Frontal cortex (tissue), 4 donors: ENCODE measurements around the gene SCP2. TPM values are rescaled to one million over a fixed set of nuclear protein-coding genes. Genes with fewer than 3 reads are reported as not detected.
"Not testable (repeated sequence)": the region's sequence is repeated elsewhere in the genome, so short reads cannot be mapped to it uniquely, and the experiment has no call there.

Experiments
- DNase-seq, 2 donors: peaks; one replicate each; pipeline ENCODE4 v3.0.0; 2012; ENCODE audit warnings: low spot score in 2 of 2
- FAIRE-seq: peaks from 2 replicates; lab custom pipeline; 2012; peaks lifted over from hg19 to GRCh38; lab: Jason Lieb, UNC
- total RNA-seq: library from RNA; depleted of rRNA; stranded (reverse); fragments of >200 nt; gene quantifications from one replicate; pipeline ENCODE4 v1.2.3, GENCODE V29; 2014
- donor health status: control.
- donor health status: control.
- donor health status: control.

Gene SCP2
- total RNA-seq, 1 donor from 2014 or later = 57.5 TPM

DNA sequence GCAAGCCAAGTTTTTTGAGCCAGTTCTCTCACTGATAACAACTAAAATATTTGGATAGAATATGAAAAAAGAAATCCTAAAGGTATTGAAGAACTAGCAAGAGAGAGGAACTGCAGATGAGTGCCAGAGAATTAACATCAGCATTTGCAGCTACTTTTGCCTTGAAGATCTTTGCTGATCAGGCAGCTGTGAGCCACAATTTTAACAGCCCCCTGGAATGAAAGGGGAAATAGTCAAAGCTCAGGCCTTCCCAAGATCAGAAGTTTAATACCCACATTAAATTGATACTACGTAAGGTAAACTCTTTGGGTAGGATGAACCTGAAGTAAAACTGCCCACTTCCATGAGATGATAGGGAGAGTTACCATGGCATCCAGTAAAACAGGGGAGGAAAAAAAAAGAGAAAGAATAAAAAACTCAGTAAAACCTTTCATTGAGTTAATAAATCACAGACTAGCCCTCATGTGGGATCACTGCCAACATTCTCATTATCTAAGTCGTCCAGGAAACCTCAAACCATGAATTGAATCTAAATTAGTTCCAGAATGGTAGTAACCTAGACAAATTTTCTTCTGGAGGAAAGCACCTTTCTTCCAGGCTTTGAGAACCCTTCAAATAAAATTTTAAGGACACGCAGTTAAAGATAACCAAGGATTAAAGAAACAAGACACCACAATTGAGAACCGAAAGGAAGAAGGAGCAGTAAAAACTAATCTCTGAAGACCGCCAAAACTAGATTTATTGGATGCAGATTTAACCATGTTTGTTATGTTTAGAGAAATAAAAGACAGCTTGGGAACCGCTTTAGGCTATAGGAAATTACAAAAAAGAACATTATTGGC lies 28.3 kb downstream of the SCP2 start:
- no peak for DNase-seq
- FAIRE-seq = no peak

DNA sequence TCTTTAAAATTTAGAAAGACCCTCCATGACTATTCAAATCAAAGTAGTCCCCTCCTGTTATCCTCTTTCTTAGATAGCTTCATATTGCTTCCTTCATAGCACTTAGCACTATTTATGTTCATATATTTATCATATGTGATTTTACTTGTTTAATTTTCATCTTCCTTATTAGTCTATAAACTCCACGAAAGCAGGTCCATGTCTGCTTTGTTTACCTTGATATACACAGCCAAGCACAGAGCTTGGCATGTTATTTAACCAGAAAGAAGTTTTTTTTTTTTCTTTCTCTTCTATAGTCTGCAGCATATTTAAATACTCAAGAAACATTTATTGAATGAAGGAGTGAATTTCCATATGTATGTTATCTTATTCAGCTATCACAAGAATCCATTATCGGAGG lies 36.0 kb downstream of the SCP2 start:
- no peak for FAIRE-seq

DNA sequence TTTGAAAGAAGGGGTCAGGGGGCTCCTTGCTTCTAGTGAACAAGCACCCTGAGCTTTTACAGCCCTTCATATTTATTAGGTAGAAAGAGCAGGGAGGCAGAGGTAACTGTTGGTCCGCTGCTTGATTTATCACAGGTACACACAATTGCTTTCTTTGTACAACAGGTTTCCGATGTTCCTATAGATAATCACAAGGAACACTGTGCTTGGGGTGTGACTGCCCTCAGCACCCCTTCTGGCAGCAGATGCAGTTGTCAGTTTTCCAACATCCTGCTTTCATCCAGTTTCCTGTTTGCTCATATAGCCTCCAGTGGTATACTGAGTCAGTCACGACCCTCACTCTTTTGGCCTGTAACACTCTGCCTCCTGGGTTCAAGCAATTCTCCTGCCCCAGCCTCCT lies 40.6 kb downstream of the SCP2 start:
- DNase-seq (no peak), FAIRE-seq (no peak)

More for the DNA sequence above, 36.0 kb downstream of the SCP2 start:
- DNase-seq = no peak

DNA sequence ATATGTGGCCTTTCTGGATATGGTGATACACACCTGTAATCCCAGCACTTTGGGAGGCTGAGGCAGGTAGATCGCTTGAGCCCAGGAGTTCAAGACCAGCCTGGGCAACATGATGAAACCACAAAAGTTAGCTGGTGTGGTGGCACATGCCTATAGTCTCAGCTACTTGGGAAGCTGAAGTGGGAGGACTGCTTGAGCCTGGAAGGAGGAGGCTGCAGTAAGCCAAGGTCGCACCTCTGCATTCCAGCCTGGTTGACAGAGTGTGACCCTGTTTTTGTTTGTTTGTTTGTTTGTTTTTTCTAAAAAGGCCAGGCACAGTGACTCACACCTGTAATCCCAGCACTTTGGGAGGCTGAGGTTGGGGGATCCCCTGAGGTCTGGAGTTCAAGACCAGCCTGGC lies 42.2 kb downstream of the SCP2 start:
- not testable (repeated sequence) for FAIRE-seq, DNase-seq

DNA sequence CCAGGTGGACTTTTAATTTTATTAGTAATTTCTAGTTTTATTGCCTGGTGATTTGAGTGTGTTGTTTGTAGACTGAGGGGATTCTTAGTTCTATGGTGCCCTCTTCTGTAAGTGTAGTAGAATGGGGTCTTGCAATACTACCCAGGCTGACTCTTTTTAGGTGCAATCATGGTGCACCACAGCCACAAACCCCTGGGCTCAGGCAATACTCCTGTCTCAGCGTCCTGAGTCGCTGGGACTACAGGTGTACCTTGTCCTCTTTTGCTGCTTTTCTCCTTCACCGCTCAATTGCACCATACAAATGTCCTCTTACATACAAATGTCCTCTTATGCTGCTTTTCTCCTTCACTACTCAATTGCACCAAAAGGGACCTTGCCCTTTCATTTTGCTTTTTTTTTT lies 43.1 kb downstream of the SCP2 start:
- FAIRE-seq = no peak
- no peak for DNase-seq

DNA sequence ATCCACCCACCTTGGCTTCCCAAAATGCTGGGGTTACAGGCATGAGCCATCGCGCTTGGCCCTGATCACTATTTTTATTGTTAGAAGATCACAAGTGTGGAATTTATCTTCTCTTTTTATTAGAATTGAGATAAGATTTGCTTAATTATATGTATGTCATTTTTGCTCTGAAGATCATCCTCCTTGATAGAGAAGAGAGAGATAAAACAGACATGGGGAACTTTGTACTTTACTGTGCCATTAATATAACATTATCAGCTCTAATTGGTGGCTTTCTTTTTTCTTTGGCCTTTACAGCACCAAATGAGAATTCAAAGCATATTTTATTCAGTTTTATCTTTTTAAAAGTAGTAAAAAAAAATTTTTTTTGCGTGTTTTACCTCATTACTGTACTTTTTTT lies 46.8 kb downstream of the SCP2 start:
- no peak for DNase-seq
- FAIRE-seq = no peak

DNA sequence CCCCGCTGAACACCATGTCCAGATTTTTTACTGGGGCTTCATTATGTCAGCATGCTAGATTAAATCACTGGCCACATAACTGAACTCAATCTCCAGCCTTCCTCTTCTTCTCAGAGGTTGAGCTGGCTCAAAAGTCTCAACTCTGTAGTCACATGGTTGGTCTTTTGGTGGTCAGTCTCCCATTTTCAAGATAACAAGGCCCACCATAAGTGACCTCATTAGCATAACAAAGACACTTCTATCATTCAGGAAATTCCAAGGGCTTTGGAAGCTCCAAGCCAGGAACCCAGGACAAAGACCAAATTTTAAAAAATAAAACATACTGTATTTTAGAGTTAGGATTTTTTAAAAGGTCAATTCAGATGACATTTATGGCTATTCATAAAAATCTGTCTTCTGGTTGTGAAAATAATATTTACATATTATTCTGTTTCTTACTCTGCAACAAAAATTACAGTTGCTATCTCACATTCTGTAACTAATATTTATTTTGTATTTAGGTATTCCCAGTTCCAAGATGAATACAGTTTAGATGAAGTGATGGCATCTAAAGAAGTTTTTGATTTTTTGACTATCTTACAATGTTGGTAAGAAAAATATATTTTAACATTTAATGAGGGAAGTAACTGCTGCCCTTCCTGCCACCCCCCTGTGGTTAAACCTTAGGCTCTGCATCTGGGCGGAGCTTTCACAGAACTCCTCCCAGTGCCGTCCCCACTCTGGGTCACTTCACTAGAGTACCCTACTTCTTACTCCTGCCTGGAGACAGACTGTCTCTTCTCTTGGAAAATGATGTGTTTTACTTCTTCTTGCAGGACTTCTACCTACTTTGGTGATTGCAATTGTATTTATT lies 49.3 kb downstream of the SCP2 start:
- no peak for FAIRE-seq
- no peak for DNase-seq

DNA sequence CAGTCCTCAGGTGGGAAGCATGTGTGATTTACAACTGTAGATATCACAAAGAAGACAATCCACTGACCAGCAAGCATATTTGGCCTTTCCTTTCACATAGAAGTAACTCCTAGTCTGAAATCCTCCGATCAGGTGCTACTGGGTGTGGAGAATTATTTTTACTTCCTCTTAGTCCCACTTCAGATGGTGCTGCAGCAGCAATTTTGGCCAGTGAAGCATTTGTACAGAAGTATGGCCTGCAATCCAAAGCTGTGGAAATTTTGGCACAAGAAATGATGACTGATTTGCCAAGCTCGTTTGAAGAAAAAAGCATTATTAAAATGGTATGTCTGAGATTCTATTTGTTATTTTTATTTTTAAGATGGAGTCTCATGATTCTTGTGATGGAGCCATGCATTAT lies 51.0 kb downstream of the SCP2 start:
- DNase-seq = no peak
- FAIRE-seq = no peak

DNA sequence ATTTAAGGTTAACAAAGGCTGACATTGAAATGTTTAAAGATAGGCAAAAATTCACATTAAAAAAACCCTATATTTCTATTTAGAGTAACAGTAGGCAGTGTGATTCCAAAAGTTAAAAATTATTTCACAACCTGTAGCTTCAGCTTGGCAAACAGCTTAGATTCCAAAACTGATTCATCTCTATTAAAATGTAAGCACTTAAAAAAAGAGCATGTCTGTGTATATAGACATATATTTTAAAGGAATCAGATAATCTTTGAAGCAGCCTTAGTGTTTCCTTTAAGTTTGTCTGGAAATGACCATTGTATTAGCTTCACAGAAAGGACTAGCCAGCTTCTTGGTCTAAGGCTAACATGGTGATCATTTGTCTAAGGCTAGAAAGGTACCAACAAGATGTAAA lies 65.7 kb downstream of the SCP2 start:
- not testable (repeated sequence) for DNase-seq, FAIRE-seq

DNA sequence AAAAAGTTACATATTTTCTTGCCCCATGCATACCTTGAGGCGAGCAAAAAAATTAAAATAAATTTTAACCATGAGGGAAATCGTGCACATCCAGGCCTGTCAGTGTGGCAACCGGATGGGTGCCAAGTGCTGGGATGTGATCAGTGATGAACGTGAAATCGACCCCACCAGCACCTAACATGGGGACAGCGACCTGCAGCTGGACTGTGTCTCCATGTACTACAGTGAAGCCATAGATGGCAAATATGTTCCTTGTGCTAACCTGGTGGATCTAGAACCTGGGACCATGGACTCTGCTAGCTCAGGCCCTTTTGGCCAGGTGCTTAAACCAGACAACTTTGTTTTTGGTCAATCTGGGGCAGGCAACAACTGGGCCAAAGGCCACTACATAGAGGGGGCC lies 67.6 kb downstream of the SCP2 start:
- DNase-seq (no peak), FAIRE-seq (no peak)

DNA sequence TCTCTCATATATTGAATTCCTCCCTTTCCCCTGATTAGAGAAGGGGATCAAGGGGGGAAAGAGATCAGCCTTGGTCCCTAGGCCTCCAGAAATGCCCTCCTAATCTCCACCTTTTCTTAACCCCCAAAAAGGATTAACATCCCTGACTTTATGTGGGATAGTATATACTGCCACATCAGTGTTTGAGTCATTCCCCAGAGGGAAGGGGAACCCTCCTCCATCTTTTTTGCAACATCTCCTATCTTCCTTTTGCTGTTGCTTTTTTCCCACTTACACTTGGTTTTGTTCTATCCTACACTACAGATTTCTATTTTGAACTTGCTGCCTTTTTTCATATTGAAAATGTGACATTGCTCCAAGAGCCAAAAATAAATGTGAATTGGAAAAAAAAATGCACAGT lies 69.6 kb downstream of the SCP2 start:
- no peak for DNase-seq
- no peak for FAIRE-seq

DNA sequence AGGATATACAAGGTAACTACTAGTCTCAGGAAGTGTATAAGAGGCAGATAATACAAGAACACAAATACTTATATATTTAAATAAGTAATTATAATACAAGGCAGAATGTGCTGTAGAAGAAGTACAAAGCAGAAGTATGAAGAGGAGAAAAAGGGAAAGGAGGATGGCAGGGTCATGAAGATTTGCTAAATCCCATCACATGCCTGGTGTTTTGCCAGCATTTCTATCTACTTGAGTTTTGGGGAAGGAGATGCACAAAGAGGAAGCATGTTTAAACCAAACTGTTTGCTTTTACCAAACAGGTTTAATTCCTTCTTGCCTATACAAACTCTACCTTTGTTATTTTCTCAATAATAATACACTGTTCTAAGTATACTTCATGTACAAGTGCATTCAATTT lies 74.1 kb downstream of the SCP2 start:
- DNase-seq = no peak
- no peak for FAIRE-seq

DNA sequence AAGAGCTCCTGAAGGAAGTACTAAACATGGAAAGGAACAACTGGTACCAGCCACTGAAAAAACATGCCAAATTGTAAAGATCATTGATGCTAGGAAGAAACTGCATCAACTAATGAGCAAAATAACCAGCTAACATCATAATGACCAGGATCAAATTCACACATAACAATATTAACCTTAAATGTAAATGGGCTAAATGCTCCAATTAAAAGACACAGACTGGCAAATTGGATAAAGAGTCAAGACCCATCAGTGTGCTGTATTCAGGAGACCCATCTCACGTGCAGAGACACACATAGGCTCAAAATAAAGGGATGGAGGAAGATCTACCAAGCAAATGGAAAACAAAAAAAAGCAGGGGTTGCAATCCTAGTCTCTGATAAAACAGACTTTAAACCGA lies 79.5 kb downstream of the SCP2 start:
- DNase-seq, FAIRE-seq: not testable (repeated sequence)

DNA sequence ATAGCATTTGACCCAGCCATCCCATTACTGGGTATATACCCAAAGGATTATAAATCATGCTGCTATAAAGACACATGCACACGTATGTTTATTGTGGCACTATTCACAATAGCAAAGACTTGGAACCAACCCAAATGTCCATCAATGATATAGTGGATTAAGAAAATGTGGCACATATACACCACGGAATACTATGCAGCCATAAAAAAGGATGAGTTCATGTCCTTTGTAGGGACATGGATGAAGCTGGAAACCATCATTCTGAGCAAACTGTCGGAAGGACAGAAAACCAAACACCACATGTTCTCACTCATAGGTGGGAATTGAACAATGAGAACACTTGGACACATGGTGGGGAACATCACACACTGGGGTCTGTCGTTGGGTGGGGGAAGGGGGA lies 83.2 kb downstream of the SCP2 start:
- not testable (repeated sequence) for FAIRE-seq, DNase-seq

DNA sequence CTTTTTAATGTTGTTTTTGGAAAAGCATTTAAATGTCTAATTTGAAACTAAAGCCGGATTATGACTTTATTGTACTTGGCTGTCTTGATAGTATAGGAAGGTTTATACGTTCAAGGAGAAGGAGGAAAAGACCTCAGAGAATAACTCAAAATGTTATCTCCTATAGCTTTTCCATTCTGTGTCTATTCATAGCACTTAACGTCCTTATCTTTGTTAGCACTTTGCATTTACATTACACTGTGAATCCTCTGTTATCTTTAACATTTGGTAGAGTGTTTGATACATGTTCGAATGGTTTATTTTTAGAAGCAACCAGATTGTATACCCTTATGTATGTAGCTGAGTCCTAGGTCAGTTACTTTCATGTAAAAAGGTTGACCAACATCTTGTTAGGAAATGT lies 84.1 kb downstream of the SCP2 start:
- FAIRE-seq (no peak), DNase-seq (no peak)

DNA sequence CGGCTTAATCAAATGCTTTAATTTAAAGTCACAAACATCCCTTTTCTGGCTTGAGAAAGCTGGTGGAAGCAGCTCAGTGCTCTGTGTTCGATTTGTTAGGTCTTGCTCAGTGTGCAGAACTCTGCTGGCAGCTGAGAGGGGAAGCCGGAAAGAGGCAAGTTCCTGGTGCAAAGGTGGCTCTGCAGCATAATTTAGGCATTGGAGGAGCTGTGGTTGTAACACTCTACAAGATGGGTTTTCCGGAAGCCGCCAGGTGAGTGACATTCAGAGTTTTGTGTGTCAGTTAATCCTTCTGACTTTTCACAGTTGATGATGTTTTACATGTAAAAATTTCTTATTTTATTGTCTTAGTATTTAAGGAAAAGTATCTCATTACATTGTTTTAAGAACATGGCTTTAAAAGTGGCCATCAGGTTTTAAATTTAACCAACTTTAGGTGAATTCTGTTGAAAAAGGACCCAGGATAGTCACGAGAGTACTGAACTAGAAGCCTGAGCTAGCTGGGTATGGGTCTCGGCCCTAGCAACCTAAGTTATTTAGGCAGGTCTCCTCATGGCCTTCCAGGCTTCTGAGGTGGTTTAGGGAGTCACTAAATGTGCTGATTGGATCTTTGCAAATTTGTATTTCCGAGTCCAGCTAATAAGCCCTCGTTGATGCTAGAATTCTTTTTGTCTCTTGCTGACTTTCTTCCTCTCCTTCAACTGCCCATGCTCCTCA lies 87.9 kb downstream of the SCP2 start:
- no peak for FAIRE-seq

DNA sequence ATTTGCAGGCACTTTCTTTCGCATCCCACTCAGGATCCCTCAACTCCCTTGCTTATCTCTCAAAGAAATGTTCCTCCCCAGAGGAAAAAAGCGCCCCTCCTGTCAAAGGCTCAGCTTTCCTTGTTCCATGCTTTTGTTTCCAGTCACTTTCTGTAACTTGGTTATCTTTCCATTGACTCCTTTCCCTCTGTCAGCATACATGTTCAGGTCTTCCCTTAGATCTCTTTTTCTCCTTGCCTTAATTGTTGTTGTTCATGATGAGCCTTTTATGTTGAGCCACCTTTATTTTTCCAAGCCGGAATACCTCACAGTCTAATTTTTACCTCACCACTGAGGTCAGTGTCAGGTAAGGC lies 88.4 kb downstream of the SCP2 start:
- DNase-seq (no peak), FAIRE-seq (no peak)

More for the DNA sequence above, 87.9 kb downstream of the SCP2 start:
- DNase-seq = peak; percentile 28 to 57

DNA sequence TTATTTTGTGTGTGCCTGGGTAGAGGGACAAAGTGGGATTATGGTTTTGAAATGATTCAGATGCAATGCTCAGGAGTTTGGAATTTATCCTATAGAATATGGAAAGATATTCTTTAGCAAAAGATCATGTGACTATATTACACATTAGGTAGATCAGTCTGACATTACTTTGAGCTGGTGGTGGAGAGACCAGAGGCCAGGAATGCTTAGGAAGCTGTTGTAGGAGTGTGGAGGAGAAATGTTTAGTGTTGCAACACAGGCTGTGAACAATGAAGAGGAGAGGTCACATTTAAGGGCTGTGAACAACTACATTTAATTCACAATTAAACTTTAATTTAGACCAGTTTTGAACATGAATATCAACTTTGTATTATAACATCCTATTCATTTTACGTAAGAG lies 89.6 kb downstream of the SCP2 start:
- DNase-seq = no peak
- FAIRE-seq = no peak

DNA sequence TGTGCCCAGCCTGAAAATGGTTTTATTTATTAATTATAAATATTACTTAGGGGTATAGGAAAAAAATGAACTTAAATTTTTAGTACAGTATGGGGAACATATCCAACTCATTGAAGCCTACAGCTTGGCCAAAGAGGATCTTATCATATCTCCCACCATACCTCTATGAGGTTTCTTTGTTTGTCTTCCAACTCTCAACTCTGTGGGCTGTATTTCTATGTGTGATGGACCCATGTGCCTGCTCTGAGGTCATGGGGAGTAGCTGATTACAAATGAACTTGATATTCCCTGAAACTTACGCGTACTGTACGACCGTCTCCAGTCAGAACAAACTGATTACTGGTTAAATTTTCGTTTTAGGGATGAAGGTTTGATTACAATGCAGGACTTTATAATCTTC lies 93.5 kb downstream of the SCP2 start:
- DNase-seq (no peak), FAIRE-seq (no peak)

DNA sequence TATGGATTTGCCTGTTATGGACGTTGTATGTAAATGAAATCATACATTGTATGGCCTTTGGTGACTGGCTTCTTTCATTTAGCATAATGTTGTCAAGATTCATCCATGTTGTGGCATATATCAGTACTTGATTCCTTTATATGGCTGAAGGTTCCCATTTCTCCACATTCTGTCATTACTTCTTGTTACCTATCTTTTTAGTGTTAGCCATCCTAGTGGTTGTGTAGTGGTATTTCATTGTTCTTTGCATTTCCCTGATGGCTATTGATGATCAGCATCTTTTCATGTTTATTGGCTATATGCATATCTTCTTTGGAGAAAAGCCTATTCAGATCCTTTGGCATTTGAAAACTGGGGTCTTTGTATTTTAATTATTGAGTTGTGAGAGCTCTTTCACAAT lies 95.1 kb downstream of the SCP2 start:
- FAIRE-seq (no peak), DNase-seq (no peak)

DNA sequence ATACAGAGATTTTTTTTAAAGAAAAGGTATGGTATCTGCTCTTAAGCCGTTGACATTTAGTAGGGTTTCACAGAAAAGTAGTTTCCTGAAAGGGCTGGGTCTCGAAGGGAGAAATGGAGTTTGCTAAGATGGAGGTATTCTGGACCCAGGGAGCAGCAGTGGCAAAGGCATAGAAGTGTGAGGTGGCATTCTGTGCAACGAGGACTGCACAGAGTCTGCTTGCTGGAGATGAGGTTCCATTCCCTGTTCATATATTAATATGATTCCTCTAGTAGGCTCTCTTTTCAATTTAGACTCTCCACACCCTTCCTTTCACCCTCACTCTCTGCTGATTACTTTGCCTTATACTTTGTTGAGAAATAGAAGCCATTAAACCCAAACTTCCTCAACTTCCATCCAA lies 96.5 kb downstream of the SCP2 start:
- FAIRE-seq = no peak
- no peak for DNase-seq
